ENCODE data around the gene SERPINB2. TPM values are rescaled to one million over a fixed set of nuclear protein-coding genes. Genes with fewer than 3 reads are reported as not detected.
A peak's percentile ranks its signal among the peaks of the same experiment; 100 is the strongest.

SERPINB2 gene
- total and polyA plus RNA-seq, 10 of the 15 experiments (the other 5 are each of a cell fraction or from before 2014, with no cell fraction given), result 9.6 to 25.3 (median 14.0) TPM

DNA sequence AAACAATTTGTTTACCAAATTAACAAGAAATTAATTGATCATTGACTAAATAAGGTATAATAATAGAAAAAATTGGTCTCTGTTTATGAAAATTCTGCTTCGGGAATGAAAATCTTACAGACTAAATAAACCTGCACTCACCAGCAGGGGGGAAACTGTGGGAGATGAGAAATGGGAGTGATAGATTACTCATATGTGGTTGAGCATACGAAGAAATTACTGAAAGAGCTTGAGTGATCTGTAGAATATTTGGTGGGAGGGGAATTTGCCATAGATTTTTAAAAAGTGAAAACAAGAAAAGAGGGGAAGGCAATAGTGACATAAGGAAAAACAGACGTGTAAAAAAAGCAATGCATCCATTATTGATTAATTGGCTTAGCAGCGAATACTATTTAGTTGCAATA is 63.8 kb downstream of the SERPINB2 start (continued):
- TF ChIP-seq TCF12 (IDR thresholded peaks at IDR 0.05; ENCODE audit: low read depth, low read length) (no peak), CUX1 (IDR thresholded peaks at IDR 0.05; ENCODE audit: insufficient replicate concordance, low read depth, low read length) (peak; percentile 75), BMI1 (IDR thresholded peaks at IDR 0.05; ENCODE audit: borderline replicate concordance) (0 out of 2 replicates have a peak, but pooled peaks have one; percentile 45), POLR2A (IDR thresholded peaks at IDR 0.05; ENCODE audit: low read depth, low read length) (no peak), SPI1 (IDR thresholded peaks at IDR 0.05; ENCODE audit: borderline replicate concordance, insufficient read depth, low read depth, low read length) (no peak), IKZF1 (conservative IDR thresholded peaks at IDR 0.05) (peak; percentile 65), EGR1 (IDR thresholded peaks at IDR 0.05; ENCODE audit: borderline replicate concordance in 1 of 2, low read depth in 2 of 2, low read length in 2 of 2) (no peak), DPF2 (IDR thresholded peaks at IDR 0.05) (peak; percentile 52; the same call in 1 of the 2 replicates), STAT1 (conservative IDR thresholded peaks at IDR 0.05) (no peak), YBX1 (IDR thresholded peaks at IDR 0.05) (no peak), SREBF2 (IDR thresholded peaks at IDR 0.05; ENCODE audit: low read length) (no peak), JUNB (IDR thresholded peaks at IDR 0.05) (peak; percentile 92), NBN (IDR thresholded peaks at IDR 0.05) (peak; percentile 73), SMAD5 (IDR thresholded peaks at IDR 0.05; ENCODE audit: low read depth) (no peak), SUPT20H (IDR thresholded peaks at IDR 0.05; ENCODE audit: borderline replicate concordance, control insufficient read depth, low read depth, low read length) (no peak), RAD51 (IDR thresholded peaks at IDR 0.05) (no peak), EED (IDR thresholded peaks at IDR 0.05; ENCODE audit: low read depth) (0 out of 2 replicates have a peak, but pooled peaks have one; percentile 39)
- TF ChIP-seq, protein P1, sequence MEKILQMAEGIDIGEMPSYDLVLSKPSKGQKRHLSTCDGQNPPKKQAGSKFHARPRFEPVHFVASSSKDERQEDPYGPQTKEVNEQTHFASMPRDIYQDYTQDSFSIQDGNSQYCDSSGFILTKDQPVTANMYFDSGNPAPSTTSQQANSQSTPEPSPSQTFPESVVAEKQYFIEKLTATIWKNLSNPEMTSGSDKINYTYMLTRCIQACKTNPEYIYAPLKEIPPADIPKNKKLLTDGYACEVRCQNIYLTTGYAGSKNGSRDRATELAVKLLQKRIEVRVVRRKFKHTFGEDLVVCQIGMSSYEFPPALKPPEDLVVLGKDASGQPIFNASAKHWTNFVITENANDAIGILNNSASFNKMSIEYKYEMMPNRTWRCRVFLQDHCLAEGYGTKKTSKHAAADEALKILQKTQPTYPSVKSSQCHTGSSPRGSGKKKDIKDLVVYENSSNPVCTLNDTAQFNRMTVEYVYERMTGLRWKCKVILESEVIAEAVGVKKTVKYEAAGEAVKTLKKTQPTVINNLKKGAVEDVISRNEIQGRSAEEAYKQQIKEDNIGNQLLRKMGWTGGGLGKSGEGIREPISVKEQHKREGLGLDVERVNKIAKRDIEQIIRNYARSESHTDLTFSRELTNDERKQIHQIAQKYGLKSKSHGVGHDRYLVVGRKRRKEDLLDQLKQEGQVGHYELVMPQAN (conservative IDR thresholded peaks at IDR 0.05), result 0 out of 2 replicates have a peak, but pooled peaks have one; percentile 16
- TF ChIP-seq, protein P2, sequence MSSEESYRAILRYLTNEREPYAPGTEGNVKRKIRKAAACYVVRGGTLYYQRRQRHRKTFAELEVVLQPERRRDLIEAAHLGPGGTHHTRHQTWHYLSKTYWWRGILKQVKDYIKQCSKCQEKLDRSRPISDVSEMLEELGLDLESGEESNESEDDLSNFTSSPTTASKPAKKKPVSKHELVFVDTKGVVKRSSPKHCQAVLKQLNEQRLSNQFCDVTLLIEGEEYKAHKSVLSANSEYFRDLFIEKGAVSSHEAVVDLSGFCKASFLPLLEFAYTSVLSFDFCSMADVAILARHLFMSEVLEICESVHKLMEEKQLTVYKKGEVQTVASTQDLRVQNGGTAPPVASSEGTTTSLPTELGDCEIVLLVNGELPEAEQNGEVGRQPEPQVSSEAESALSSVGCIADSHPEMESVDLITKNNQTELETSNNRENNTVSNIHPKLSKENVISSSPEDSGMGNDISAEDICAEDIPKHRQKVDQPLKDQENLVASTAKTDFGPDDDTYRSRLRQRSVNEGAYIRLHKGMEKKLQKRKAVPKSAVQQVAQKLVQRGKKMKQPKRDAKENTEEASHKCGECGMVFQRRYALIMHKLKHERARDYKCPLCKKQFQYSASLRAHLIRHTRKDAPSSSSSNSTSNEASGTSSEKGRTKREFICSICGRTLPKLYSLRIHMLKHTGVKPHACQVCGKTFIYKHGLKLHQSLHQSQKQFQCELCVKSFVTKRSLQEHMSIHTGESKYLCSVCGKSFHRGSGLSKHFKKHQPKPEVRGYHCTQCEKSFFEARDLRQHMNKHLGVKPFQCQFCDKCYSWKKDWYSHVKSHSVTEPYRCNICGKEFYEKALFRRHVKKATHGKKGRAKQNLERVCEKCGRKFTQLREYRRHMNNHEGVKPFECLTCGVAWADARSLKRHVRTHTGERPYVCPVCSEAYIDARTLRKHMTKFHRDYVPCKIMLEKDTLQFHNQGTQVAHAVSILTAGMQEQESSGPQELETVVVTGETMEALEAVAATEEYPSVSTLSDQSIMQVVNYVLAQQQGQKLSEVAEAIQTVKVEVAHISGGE (CRISPR knock-in tag; IDR thresholded peaks at IDR 0.05), result no peak
- TF ChIP-seq, protein P3, sequence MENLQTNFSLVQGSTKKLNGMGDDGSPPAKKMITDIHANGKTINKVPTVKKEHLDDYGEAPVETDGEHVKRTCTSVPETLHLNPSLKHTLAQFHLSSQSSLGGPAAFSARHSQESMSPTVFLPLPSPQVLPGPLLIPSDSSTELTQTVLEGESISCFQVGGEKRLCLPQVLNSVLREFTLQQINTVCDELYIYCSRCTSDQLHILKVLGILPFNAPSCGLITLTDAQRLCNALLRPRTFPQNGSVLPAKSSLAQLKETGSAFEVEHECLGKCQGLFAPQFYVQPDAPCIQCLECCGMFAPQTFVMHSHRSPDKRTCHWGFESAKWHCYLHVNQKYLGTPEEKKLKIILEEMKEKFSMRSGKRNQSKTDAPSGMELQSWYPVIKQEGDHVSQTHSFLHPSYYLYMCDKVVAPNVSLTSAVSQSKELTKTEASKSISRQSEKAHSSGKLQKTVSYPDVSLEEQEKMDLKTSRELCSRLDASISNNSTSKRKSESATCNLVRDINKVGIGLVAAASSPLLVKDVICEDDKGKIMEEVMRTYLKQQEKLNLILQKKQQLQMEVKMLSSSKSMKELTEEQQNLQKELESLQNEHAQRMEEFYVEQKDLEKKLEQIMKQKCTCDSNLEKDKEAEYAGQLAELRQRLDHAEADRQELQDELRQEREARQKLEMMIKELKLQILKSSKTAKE (IDR thresholded peaks at IDR 0.05; ENCODE audit: low read depth, poor library complexity, severe bottlenecking), result peak; percentile 75

Measured in GM12878 (cell line).